Tibial nerve (tissue), 4 donors: Measurements from ENCODE around the gene CMIP. TPM values are rescaled to one million over a fixed set of nuclear protein-coding genes. Genes with fewer than 3 reads are reported as not detected.
A peak's percentile ranks its signal among the peaks of the same experiment; 100 is the strongest.

ENCODE experiments used
- DNase-seq, 2 donors: peaks; one replicate each; pipeline ENCODE4 v3.0.0-alpha.2; 2019; ENCODE audit warnings: low spot score in 2 of 2
- H3K27ac ChIP-seq, 4 donors: fragments of 200-600 bp; sonication (generic) in 3 of 4; one replicate each; pipeline ENCODE4 v1.5.1; 2017 to 2019; ENCODE audit warnings: mild to moderate bottlenecking in 1 of 4
- H3K27me3 ChIP-seq, 2 donors: fragments of 200-600 bp; sonication (generic) in 1 of 2; one replicate each; pipeline versions ENCODE4 v1.5.1 to v1.6.0; 2017 to 2019
- H3K36me3 ChIP-seq, 3 donors: fragments of 200-600 bp; sonication (generic); one replicate each; pipeline ENCODE4 v1.5.1; 2018 to 2019
- H3K4me1 ChIP-seq, 4 donors: fragments of 200-600 bp; sonication (generic) in 3 of 4; one replicate each; pipeline ENCODE4 v1.5.1; 2017 to 2019
- H3K4me3 ChIP-seq, 4 donors: fragments of 200-600 bp; sonication (generic) in 3 of 4; one replicate each; pipeline ENCODE4 v1.5.1; 2017 to 2019; ENCODE audit warnings: mild to moderate bottlenecking in 1 of 4, moderate library complexity in 1 of 4
- H3K9me3 ChIP-seq, 4 donors: fragments of 200-600 bp; sonication (generic) in 3 of 4; one replicate each; pipeline ENCODE4 v1.5.1; 2017 to 2019
- EP300 ChIP-seq, 2 donors: sonication (generic); formaldehyde crosslinking; IDR thresholded peaks; one replicate each; pipeline ENCODE4 v1.6.1; 2017; ENCODE audit warnings: antibody characterized with exemption in 2 of 2, mild to moderate bottlenecking in 1 of 2
- POLR2A ChIP-seq, 2 donors: fragments of 450-650 bp; IDR thresholded peaks; one replicate each; pipeline ENCODE4 v1.6.1; 2017; ENCODE audit warnings: antibody characterized with exemption in 2 of 2, mild to moderate bottlenecking in 2 of 2, moderate library complexity in 2 of 2
- WGBS, 2 donors: methylation state at CpG; one replicate each; pipeline ENCODE4 v1.1.5; 2018; 5-methylcytosine and 5-hydroxymethylcytosine counted together
- total RNA-seq, 4 donors: library from RNA; depleted of rRNA; stranded (reverse); fragments of >200 nt; gene quantifications; one replicate each; pipeline ENCODE4 v1.1.0, GENCODE V29; 2016
- TF ChIP-seq, protein P1 (sequence below), 5 experiments: fragments of 200-600 bp in 3 of 5; fragments of 450-650 bp in 2 of 5; sonication (generic) in 3 of 5; IDR thresholded peaks; one replicate each; pipeline ENCODE4 v1.5.1; 2016 to 2019; ENCODE audit warnings: antibody characterized with exemption in 5 of 5, mild to moderate bottlenecking in 3 of 5, moderate library complexity in 2 of 5

Gene CMIP
- total RNA-seq, 4 donors from 2014 or later, result 28.2 to 48.8 (median 31.8) TPM

DNA sequence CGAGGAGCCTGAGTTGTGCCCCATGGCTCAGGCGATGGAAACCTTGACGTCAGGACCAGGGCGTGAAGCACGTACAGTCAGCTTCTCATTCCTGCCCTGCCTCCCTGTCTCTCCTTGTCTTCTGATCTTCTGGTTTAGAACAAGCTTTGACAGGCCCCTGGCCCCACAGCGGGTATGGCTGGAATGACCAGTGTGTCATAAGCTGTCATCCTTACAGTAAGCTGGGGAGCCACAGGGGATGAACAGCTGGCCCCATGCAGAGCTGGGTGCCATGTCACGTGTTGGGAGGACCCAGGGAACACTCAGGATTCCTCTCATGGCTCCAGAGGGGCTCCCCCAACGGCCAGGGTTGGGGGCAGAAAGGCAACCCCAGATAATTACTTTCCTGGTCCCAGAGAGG, 176.9 kb downstream of the CMIP start:
- Histone ChIP-seq H3K27me3 (no peaks in the 10 kb centered on the region), H3K27ac (no peak overlapping the region), H3K36me3 (peaks cover 0 to 31% (median 0%) of the 10 kb centered on the region in 3 donors), H3K4me1 (peaks cover 0 to 24% (median 3%) of the 10 kb centered on the region in 4 donors), H3K4me3 (no peak overlapping the region), H3K9me3 (no peaks in the 10 kb centered on the region)
- WGBS, 2 donors, result 78 to 81% methylated on average over 6 to 8 of the region's 8 CpGs
- TF ChIP-seq EP300 (IDR thresholded peaks at IDR 0.05) (no peak), POLR2A (IDR thresholded peaks at IDR 0.05) (no peak)
- TF ChIP-seq, protein P1, sequence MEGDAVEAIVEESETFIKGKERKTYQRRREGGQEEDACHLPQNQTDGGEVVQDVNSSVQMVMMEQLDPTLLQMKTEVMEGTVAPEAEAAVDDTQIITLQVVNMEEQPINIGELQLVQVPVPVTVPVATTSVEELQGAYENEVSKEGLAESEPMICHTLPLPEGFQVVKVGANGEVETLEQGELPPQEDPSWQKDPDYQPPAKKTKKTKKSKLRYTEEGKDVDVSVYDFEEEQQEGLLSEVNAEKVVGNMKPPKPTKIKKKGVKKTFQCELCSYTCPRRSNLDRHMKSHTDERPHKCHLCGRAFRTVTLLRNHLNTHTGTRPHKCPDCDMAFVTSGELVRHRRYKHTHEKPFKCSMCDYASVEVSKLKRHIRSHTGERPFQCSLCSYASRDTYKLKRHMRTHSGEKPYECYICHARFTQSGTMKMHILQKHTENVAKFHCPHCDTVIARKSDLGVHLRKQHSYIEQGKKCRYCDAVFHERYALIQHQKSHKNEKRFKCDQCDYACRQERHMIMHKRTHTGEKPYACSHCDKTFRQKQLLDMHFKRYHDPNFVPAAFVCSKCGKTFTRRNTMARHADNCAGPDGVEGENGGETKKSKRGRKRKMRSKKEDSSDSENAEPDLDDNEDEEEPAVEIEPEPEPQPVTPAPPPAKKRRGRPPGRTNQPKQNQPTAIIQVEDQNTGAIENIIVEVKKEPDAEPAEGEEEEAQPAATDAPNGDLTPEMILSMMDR (IDR thresholded peaks at IDR 0.05), result no peak
- DNase-seq, result no peak

DNA sequence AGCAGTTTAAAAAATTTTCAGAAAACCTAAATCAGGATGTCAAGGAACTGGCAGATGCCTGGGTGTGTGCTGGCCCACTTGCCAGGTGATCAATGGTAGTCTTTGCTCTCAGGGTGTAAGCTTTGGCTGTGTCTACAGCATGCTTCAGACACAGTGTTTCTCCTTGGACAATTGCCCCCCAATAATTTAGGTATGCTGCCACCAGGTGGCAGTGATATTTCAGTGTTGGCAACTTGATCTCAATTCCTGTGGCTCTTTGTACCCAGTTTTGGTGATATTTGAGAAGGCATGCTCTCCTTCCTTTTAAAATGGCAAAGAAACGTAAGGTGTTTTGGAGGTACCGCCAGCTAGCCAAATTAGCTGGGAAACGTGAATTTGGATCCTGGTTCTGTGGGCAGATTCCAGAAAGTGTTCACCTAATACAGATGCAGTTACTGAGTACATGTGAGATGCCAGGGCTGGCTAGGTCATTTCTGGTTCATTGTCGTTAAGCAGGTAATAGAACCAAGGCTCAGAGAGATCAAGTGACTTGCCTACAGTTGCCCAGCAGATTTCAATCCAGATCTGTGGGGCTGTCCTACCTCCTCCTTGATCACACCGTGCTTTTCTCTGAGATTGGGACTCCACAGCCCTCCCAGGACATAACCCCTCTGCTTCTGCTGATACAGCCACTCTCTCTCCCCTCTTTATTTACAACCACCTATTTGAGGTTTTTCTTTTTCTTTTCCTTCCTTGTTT, 178.9 kb downstream of the CMIP start:
- H3K9me3 ChIP-seq, result no peaks in the 10 kb centered on the region
- no peak overlapping the region for H3K27ac ChIP-seq
- TF ChIP-seq EP300 (IDR thresholded peaks at IDR 0.05), result no peak
- TF ChIP-seq, protein P1 (IDR thresholded peaks at IDR 0.05), result peak; percentile 29 to 67 (median 45)
- no peak for TF ChIP-seq POLR2A (IDR thresholded peaks at IDR 0.05)
- H3K4me1 ChIP-seq, result peaks cover 0 to 19% (median 0%) of the 10 kb centered on the region in 4 donors
- H3K4me3 ChIP-seq, result no peak overlapping the region
- 83 to 87% methylated on average over 5 of the region's 5 CpGs for WGBS, 2 donors
- H3K36me3 ChIP-seq, result peaks cover 0 to 18% (median 0%) of the 10 kb centered on the region in 3 donors
- DNase-seq, result peak in 1 of 2 donors; percentile 72
- no peaks in the 10 kb centered on the region for H3K27me3 ChIP-seq

DNA sequence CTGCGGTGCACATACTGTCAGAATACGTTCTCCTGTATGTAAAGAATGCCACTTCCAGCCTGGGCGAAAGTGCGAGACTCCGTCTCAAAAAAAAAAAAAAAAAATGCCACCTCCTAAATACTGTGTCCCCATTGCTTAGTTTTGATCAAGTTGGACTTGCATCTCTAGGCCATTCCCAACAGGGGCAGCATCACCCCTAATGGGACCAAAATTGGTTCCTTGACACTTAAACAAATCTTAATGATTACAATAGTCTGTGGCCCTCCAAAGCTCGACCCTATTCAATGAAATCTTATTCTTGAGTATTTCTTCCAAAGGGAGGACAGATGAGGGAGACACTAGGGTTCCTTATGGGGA, 179.8 kb downstream of the CMIP start:
- H3K27me3 ChIP-seq, result no peaks in the 10 kb centered on the region
- WGBS, 2 donors, result 90 to 91% methylated on average over 6 of the region's 6 CpGs
- H3K36me3 ChIP-seq, result peaks cover 0 to 18% (median 0%) of the 10 kb centered on the region in 3 donors
- DNase-seq, result no peak
- peaks cover 0 to 19% (median 0%) of the 10 kb centered on the region in 4 donors for H3K4me1 ChIP-seq
- TF ChIP-seq POLR2A (IDR thresholded peaks at IDR 0.05) (no peak), EP300 (IDR thresholded peaks at IDR 0.05) (no peak)
- TF ChIP-seq, protein P1 (IDR thresholded peaks at IDR 0.05), result no peak
- no peak overlapping the region for H3K27ac ChIP-seq
- H3K4me3 ChIP-seq, result no peak overlapping the region
- H3K9me3 ChIP-seq, result no peaks in the 10 kb centered on the region

DNA sequence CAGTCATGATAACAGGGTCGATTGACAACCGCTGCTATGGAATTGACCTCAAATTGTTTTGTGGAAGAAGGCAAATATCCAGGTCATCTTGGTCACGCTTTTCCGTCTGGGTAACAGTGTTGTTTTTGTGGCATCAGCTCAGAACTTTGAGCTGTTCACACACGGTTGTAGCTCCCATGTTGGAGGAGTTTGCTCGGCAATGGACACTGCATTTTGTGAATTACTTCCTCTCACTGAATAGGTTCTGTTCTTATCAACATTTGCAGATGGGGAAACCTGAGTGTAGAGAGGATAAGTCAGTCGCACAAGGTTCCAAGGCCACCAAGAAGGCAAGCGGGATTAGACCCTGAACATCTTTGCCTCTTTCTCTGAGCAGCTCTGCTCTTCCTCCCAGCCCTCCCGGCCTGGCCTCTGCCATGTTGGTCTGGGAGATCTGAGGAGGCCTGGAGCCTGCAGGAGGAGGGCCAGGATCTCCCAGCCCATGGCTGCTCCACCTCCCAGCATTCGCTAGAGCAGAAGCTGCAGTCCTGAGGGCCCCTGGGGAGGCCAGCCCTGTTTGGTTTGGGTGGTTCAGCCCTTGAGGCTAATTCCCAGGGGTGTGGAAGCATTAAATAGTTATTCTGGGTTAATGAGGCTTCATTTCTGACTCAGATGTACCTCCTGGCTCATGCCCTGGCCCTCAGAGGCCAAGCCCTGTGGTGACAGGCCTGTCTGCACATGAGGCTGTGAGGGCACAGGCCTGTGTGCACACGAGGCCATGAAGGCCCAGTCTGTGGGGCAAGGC, 180.3 kb downstream of the CMIP start:
- no peak overlapping the region for H3K4me3 ChIP-seq

More for the DNA sequence above, 180.3 kb downstream of the CMIP start:
- TF ChIP-seq, protein P1 (IDR thresholded peaks at IDR 0.05), result no peak
- no peak for TF ChIP-seq POLR2A (IDR thresholded peaks at IDR 0.05)
- H3K27ac ChIP-seq, result peak overlapping the region in 3 of 4 donors; percentile 1 to 46 (median 46)
- peaks cover 0 to 19% (median 0%) of the 10 kb centered on the region in 4 donors for H3K4me1 ChIP-seq
- DNase-seq, result no peak
- H3K9me3 ChIP-seq, result no peaks in the 10 kb centered on the region
- H3K27me3 ChIP-seq, result no peaks in the 10 kb centered on the region
- WGBS, 2 donors, result 75 to 77% methylated on average over 11 of the region's 11 CpGs
- H3K36me3 ChIP-seq, result peaks cover 0 to 18% (median 0%) of the 10 kb centered on the region in 3 donors
